ENCODE data around the gene PHF10.

GRCh38 chr6:169763881-169764280, 39.6 kb upstream of the PHF10 start:
- TF ChIP-seq CTCF (IDR thresholded peaks at IDR 0.05) (no peak), POLR2A (IDR thresholded peaks at IDR 0.05) (no peak)
